A549 (cell line): ENCODE results near the gene ALB. TPM values are rescaled to one million over a fixed set of nuclear protein-coding genes. Genes with fewer than 3 reads are reported as not detected.

Source experiments
- ATAC-seq, 2 experiments: fragments of 200-7000 bp in 1 of 2; fragments of >200 bp in 1 of 2; cut with Nextera tagmentation in 1 of 2; cut with Tn5 transposase in 1 of 2; 3 replicates each; pipeline versions ENCODE4 v1.8.0 to v1.9.1; 2018 to 2020; ENCODE audit warnings: mild to moderate bottlenecking in 1 of 2, moderate library complexity in 1 of 2
- CTCF ChIA-PET: fragments of 300-600 bp; sonication (Branson Sonifier 250); formaldehyde crosslinking; extraction: SDS; loops from one replicate; lab custom pipeline; 2021; ENCODE audit warnings: antibody characterized with exemption, inconsistent platforms; lab: Yijun Ruan, JAX
- POLR2A ChIA-PET: fragments of 350-600 bp; formaldehyde crosslinking; extraction: SDS; loops from one replicate; lab custom pipeline; 2021; ENCODE audit warnings: antibody characterized with exemption, inconsistent platforms; lab: Yijun Ruan, JAX
- DNase-seq, 2 experiments: peaks; one replicate each; pipeline versions ENCODE4 v3.0.0 to v3.0.0-alpha.2; 2011 to 2016; ENCODE audit warnings: low read depth in 1 of 2, low spot score in 1 of 2
- FAIRE-seq: peaks from 2 replicates; lab custom pipeline; 2011; peaks lifted over from hg19 to GRCh38; lab: Jason Lieb, UNC
- H3K27ac ChIP-seq, 2 experiments: fragments of >200 bp; sonication (Bioruptor Twin); formaldehyde crosslinking; 3 replicates each; pipeline ENCODE4 v1.5.1; 2016 to 2017
- H3K4me1 ChIP-seq: fragments of >200 bp; sonication (Bioruptor Twin); formaldehyde crosslinking; 3 replicates; pipeline ENCODE4 v1.6.1; 2016
- H3K4me2 ChIP-seq: fragments of >200 bp; sonication (Bioruptor Twin); formaldehyde crosslinking; 3 replicates; pipeline ENCODE4 v1.6.1; 2016
- H3K4me3 ChIP-seq: fragments of >200 bp; sonication (Bioruptor Twin); formaldehyde crosslinking; 3 replicates; pipeline ENCODE4 v1.5.1; 2016
- H3K9me3 ChIP-seq: fragments of >200 bp; sonication (Bioruptor Twin); formaldehyde crosslinking; 3 replicates; pipeline ENCODE4 v1.6.1; 2016
- CBX8 ChIP-seq: fragments of 200-600 bp; sonication (generic); IDR thresholded peaks from 2 replicates; pipeline ENCODE4 v1.6.1; 2016
- CHD2 ChIP-seq: fragments of 150-350 bp; IDR thresholded peaks from 2 replicates; pipeline ENCODE4 v1.6.1; 2014; ENCODE audit warnings: low read length; ENCODE audit not compliant: partially characterized antibody
- CHD4 ChIP-seq: fragments of 200-600 bp; sonication (generic); IDR thresholded peaks from 2 replicates; pipeline ENCODE4 v1.6.1; 2016; ENCODE audit warnings: antibody characterized with exemption, mild to moderate bottlenecking, borderline replicate concordance
- EHMT2 ChIP-seq: fragments of 200-600 bp; sonication (generic); IDR thresholded peaks from 2 replicates; pipeline ENCODE4 v1.6.1; 2016; ENCODE audit warnings: antibody characterized with exemption, low read depth, mild to moderate bottlenecking, moderate library complexity
- FOSB ChIP-seq: fragments of 250-450 bp; sonication (Bioruptor Pico); IDR thresholded peaks from 2 replicates; pipeline ENCODE4 v1.5.0; 2020; ENCODE audit warnings: mild to moderate bottlenecking, moderate library complexity
- FOXS1 ChIP-seq: fragments of 250-450 bp; sonication (Bioruptor Pico); IDR thresholded peaks from 2 replicates; pipeline ENCODE4 v1.5.0; 2020; ENCODE audit warnings: mild to moderate bottlenecking, moderate library complexity
- HEYL ChIP-seq: fragments of 250-450 bp; sonication (Bioruptor Pico); IDR thresholded peaks from 2 replicates; pipeline ENCODE4 v1.8.0; 2021; ENCODE audit warnings: mild to moderate bottlenecking, moderate library complexity
- HMGXB4 ChIP-seq: fragments of 250-450 bp; sonication (Bioruptor Pico); IDR thresholded peaks from 2 replicates; pipeline ENCODE4 v1.5.0; 2021; ENCODE audit warnings: mild to moderate bottlenecking, moderate library complexity, borderline replicate concordance
- HOXB5 ChIP-seq: fragments of 250-450 bp; sonication (Bioruptor Pico); IDR thresholded peaks from 2 replicates; pipeline ENCODE4 v1.5.0; 2020; ENCODE audit warnings: mild to moderate bottlenecking, moderate library complexity
- MAZ ChIP-seq: fragments of 150-350 bp; IDR thresholded peaks from 2 replicates; pipeline ENCODE4 v1.6.1; 2014; ENCODE audit warnings: antibody characterized with exemption, low read depth, low read length, borderline replicate concordance
- MYC ChIP-seq: IDR thresholded peaks from 2 replicates; pipeline ENCODE4 v1.6.1; 2012; ENCODE audit warnings: mild to moderate bottlenecking, inconsistent platforms, low read length, improper control_type of control experiment, borderline replicate concordance
- NFE2L2 ChIP-seq: fragments of 150-350 bp; conservative IDR thresholded peaks from 2 replicates; pipeline ENCODE4 v1.6.1; 2014; ENCODE audit warnings: low read length
- NPAS2 ChIP-seq: fragments of 250-450 bp; sonication (Bioruptor Pico); IDR thresholded peaks from 2 replicates; pipeline ENCODE4 v1.8.0; 2022; ENCODE audit warnings: mild to moderate bottlenecking, moderate library complexity, borderline replicate concordance
- RCOR1 ChIP-seq: fragments of 150-350 bp; IDR thresholded peaks from 2 replicates; pipeline ENCODE4 v1.6.1; 2014; ENCODE audit warnings: antibody characterized with exemption, low read length, low read depth
- SREBF2 ChIP-seq: fragments of 450-650 bp; IDR thresholded peaks from 2 replicates; pipeline ENCODE4 v1.6.1; 2014; ENCODE audit warnings: mild to moderate bottlenecking, moderate library complexity
- USF2 ChIP-seq: fragments of 450-650 bp; IDR thresholded peaks from 2 replicates; pipeline ENCODE4 v1.6.1; 2014; ENCODE audit warnings: antibody characterized with exemption
- ZC3H11A ChIP-seq: fragments of 450-650 bp; IDR thresholded peaks from 2 replicates; pipeline ENCODE4 v1.6.1; 2014; ENCODE audit warnings: antibody characterized with exemption, mild to moderate bottlenecking
- ZSCAN20 ChIP-seq: fragments of 250-450 bp; sonication (Bioruptor Pico); IDR thresholded peaks from 2 replicates; pipeline ENCODE4 v1.8.0; 2022; ENCODE audit warnings: mild to moderate bottlenecking, moderate library complexity
- WGBS: methylation state at CpG from one replicate; pipeline ENCODE4 v1.1.6; 2017; ENCODE audit errors: missing lambda C conversion rate; 5-methylcytosine and 5-hydroxymethylcytosine counted together
- polyA plus RNA-seq, 4 experiments: library from polyadenylated mRNA; depleted of rRNA in 3 of 4; stranded (reverse); fragments of >200 nt; fragmentation: RNase III in 1 of 4; extraction: RNeasy Plus Mini Kit Qiagen cat#74134 plus additional on column Dnase treatment in 1 of 4; gene quantifications; 2 replicates in 3 of 4; 3 replicates in 1 of 4; pipeline ENCODE4 v1.2.3, GENCODE V29; 2011 to 2017
- TF ChIP-seq, protein P1 (sequence below): fragments of >200 bp; sonication (Bioruptor Twin); formaldehyde crosslinking; IDR thresholded peaks from 3 replicates; pipeline ENCODE4 v1.5.1; 2016
- TF ChIP-seq, protein P2 (sequence below): IDR thresholded peaks from 2 replicates; pipeline ENCODE4 v1.6.1; 2012

The ALB gene
- polyA plus RNA-seq, 2 of the 4 experiments (the other 2 are of a cell fraction), result 0.10 to 0.25 TPM

DNA sequence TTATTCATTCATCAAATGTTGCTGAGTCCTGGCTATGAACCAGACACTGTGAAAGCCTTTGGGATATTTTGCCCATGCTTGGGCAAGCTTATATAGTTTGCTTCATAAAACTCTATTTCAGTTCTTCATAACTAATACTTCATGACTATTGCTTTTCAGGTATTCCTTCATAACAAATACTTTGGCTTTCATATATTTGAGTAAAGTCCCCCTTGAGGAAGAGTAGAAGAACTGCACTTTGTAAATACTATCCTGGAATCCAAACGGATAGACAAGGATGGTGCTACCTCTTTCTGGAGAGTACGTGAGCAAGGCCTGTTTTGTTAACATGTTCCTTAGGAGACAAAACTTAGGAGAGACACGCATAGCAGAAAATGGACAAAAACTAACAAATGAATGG, 30.2 kb downstream of the ALB start:
- H3K4me2 ChIP-seq, result no peak overlapping the region
- TF ChIP-seq EHMT2 (no peak), HEYL (CRISPR knock-in tag) (no peak), HMGXB4 (CRISPR knock-in tag) (no peak), RCOR1 (no peak), ZC3H11A (no peak), SREBF2 (no peak), MYC (no peak)
- TF ChIP-seq, protein P1, sequence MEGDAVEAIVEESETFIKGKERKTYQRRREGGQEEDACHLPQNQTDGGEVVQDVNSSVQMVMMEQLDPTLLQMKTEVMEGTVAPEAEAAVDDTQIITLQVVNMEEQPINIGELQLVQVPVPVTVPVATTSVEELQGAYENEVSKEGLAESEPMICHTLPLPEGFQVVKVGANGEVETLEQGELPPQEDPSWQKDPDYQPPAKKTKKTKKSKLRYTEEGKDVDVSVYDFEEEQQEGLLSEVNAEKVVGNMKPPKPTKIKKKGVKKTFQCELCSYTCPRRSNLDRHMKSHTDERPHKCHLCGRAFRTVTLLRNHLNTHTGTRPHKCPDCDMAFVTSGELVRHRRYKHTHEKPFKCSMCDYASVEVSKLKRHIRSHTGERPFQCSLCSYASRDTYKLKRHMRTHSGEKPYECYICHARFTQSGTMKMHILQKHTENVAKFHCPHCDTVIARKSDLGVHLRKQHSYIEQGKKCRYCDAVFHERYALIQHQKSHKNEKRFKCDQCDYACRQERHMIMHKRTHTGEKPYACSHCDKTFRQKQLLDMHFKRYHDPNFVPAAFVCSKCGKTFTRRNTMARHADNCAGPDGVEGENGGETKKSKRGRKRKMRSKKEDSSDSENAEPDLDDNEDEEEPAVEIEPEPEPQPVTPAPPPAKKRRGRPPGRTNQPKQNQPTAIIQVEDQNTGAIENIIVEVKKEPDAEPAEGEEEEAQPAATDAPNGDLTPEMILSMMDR, result 0 out of 3 replicates have a peak, but pooled peaks have one; percentile 10
- no peaks in the 10 kb centered on the region for H3K4me1 ChIP-seq
- FAIRE-seq (no peak), DNase-seq (peak; percentile 4 to 7), ATAC-seq (peak in 1 of 2 experiments; percentile 53; a peak in 1 of 6 replicates)
- no peak overlapping the region for H3K27ac ChIP-seq
- no peak overlapping the region for H3K4me3 ChIP-seq
- no peaks in the 10 kb centered on the region for H3K9me3 ChIP-seq
- CTCF ChIA-PET, result interaction anchor here (1.4 kb wide), 1 partner anchor 19 kb away, joined by 3 read pairs; no protein-coding TSS in a partner anchor
- POLR2A ChIA-PET, result no interaction called here
- 68% methylated on average over 3 of the region's 3 CpGs for WGBS

GRCh38 chr4:73435984-73436383, 31.9 kb downstream of the ALB start, which contains the start of gene AFP:
Gene AFP (plus strand): TSS chr4:73436221. CDS start chr4:73436263, 42 bp downstream.
- Histone ChIP-seq H3K4me1 (no peaks in the 10 kb centered on the region), H3K4me3 (no peak within 1 kb of the TSS), H3K27ac (no peak within 1 kb of the TSS), H3K9me3 (no peaks in the 10 kb centered on the region), H3K4me2 (no peak within 1 kb of the TSS)
- DNase-seq (no peak), ATAC-seq (no peak), FAIRE-seq (no peak)
- ChIA-PET POLR2A (no interaction called here), CTCF (interaction anchor here (1.0 kb wide), 2 partner anchors 10 to 12 kb away, joined by 3 read pairs; no protein-coding TSS in a partner anchor)
- TF ChIP-seq NFE2L2 (no peak), FOSB (no peak), HOXB5 (CRISPR knock-in tag) (no peak), CHD4 (no peak)
- TF ChIP-seq, protein P2, sequence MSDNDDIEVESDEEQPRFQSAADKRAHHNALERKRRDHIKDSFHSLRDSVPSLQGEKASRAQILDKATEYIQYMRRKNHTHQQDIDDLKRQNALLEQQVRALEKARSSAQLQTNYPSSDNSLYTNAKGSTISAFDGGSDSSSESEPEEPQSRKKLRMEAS, result no peak
- TF ChIP-seq, protein P1, result no peak
- 85% methylated on average over 1 of the region's 1 CpG for WGBS

- ATAC-seq (no peak), DNase-seq (no peak), FAIRE-seq (no peak)
- WGBS, result 42% methylated on average over 3 of the region's 3 CpGs
- no peak overlapping the region for H3K27ac ChIP-seq
- H3K4me3 ChIP-seq, result no peak overlapping the region
- ChIA-PET POLR2A (no interaction called here), CTCF (interaction anchor here (0.6 kb wide), 1 partner anchor 85 kb away, joined by 3 read pairs; no protein-coding TSS in a partner anchor)
- H3K4me2 ChIP-seq, result no peak overlapping the region
- no peaks in the 10 kb centered on the region; the same call in 2 of the 3 replicates for H3K4me1 ChIP-seq
- no peaks in the 10 kb centered on the region for H3K9me3 ChIP-seq
- TF ChIP-seq, protein P1, result no peak
- TF ChIP-seq FOXS1 (CRISPR knock-in tag) (no peak), MAZ (no peak), CHD2 (no peak), NPAS2 (CRISPR knock-in tag) (no peak), CBX8 (no peak), USF2 (no peak), ZSCAN20 (CRISPR knock-in tag) (no peak), ZC3H11A (no peak)
Observed at GRCh38 chr4:73436674-73437557, 32.8 kb downstream of the ALB start.
